Neuronal stem cell (in vitro differentiated cells): ENCODE measurements around the gene MPZL1.
A peak's percentile ranks its signal among the peaks of the same experiment; 100 is the strongest.

Source experiments
- DNase-seq: peaks from one replicate; pipeline ENCODE4 v3.0.0-alpha.2; 2013; ENCODE audit warnings: low spot score
- H2AFZ ChIP-seq: one replicate; pipeline ENCODE4 v1.6.1; 2013; ENCODE audit warnings: mild to moderate bottlenecking, low read length, inconsistent platforms
- H2AK5ac ChIP-seq: 2 replicates; pipeline ENCODE4 v1.6.1; 2013; ENCODE audit warnings: low read depth, mild to moderate bottlenecking, inconsistent platforms, low read length, moderate library complexity, mixed read lengths
- H2BK120ac ChIP-seq: 2 replicates; pipeline ENCODE4 v1.6.1; 2013; ENCODE audit warnings: low read depth, mild to moderate bottlenecking, inconsistent platforms, low read length, moderate library complexity, mixed read lengths
- H2BK12ac ChIP-seq: one replicate; pipeline ENCODE4 v1.6.1; 2013; ENCODE audit warnings: low read length, inconsistent platforms
- H2BK15ac ChIP-seq: 2 replicates; pipeline ENCODE4 v1.6.1; 2013; ENCODE audit warnings: mild to moderate bottlenecking, low read length, inconsistent platforms, mixed read lengths
- H2BK5ac ChIP-seq: one replicate; pipeline ENCODE4 v1.6.1; 2013; ENCODE audit warnings: inconsistent platforms, mild to moderate bottlenecking, low read length, moderate library complexity
- H3K14ac ChIP-seq: one replicate; pipeline ENCODE4 v1.6.1; 2013; ENCODE audit warnings: low read length, inconsistent platforms
- H3K18ac ChIP-seq: 2 replicates; pipeline ENCODE4 v1.6.1; 2013; ENCODE audit warnings: low read length, inconsistent platforms
- H3K23ac ChIP-seq: 2 replicates; pipeline ENCODE4 v1.6.1; 2013; ENCODE audit warnings: low read depth, mild to moderate bottlenecking, mixed read lengths, low read length, inconsistent platforms; ENCODE audit not compliant: poor library complexity
- H3K27ac ChIP-seq: replicated peaks from 3 replicates; pipeline ENCODE4 v1.5.1; 2013; ENCODE audit warnings: low read length, inconsistent platforms
- H3K27me3 ChIP-seq, 3 experiments: 2 replicates each; pipeline ENCODE4 v1.6.1; 2013; ENCODE audit warnings: low read length in 3 of 3, mild to moderate bottlenecking in 2 of 3, inconsistent platforms in 1 of 3, low read depth in 1 of 3, mixed read lengths in 1 of 3, moderate library complexity in 1 of 3; ENCODE audit not compliant: control insufficient read depth in 3 of 3, insufficient read depth in 3 of 3
- H3K36me3 ChIP-seq, 2 donors: replicated peaks in 1 of 2; 2 replicates each; pipeline ENCODE4 v1.6.1; 2013; ENCODE audit warnings: low read length in 2 of 2; ENCODE audit not compliant: control insufficient read depth in 2 of 2, insufficient read depth in 2 of 2
- H3K4ac ChIP-seq: 2 replicates; pipeline ENCODE4 v1.6.1; 2013; ENCODE audit warnings: inconsistent platforms, mild to moderate bottlenecking, low read length, moderate library complexity
- H3K4me1 ChIP-seq, 2 donors: 1 replicate in 1 of 2; 2 replicates in 1 of 2; pipeline ENCODE4 v1.6.1; 2013; ENCODE audit warnings: low read length in 2 of 2, low read depth in 1 of 2; ENCODE audit not compliant: control insufficient read depth in 2 of 2, insufficient read depth in 1 of 2
- H3K4me2 ChIP-seq: one replicate; pipeline ENCODE4 v1.6.1; 2013; ENCODE audit warnings: mild to moderate bottlenecking, low read length, inconsistent platforms; ENCODE audit not compliant: insufficient read depth, poor library complexity, severe bottlenecking
- H3K4me3 ChIP-seq, 2 donors: 2 replicates each; pipeline ENCODE4 v1.5.1; 2013; ENCODE audit warnings: low read length in 2 of 2, mild to moderate bottlenecking in 2 of 2, inconsistent platforms in 1 of 2, moderate library complexity in 1 of 2
- H3K79me1 ChIP-seq: one replicate; pipeline ENCODE4 v1.6.1; 2013; ENCODE audit warnings: low read depth, mild to moderate bottlenecking, inconsistent platforms, low read length, moderate library complexity
- H3K9ac ChIP-seq: one replicate; pipeline ENCODE4 v1.6.1; 2013; ENCODE audit warnings: mild to moderate bottlenecking, low read depth, low read length, inconsistent platforms; ENCODE audit not compliant: poor library complexity
- H3K9me3 ChIP-seq, 2 donors: replicated peaks in 1 of 2; 2 replicates each; pipeline versions ENCODE3 to v1.6.1; 2013; ENCODE audit warnings: low read length in 2 of 2, mild to moderate bottlenecking in 2 of 2, inconsistent platforms in 1 of 2, low read depth in 1 of 2, mixed read lengths in 1 of 2, moderate library complexity in 1 of 2; ENCODE audit not compliant: control insufficient read depth in 2 of 2, insufficient read depth in 1 of 2
- H4K8ac ChIP-seq: one replicate; pipeline ENCODE4 v1.6.1; 2013; ENCODE audit warnings: low read depth, mild to moderate bottlenecking, inconsistent platforms, low read length, moderate library complexity
- H4K91ac ChIP-seq: one replicate; pipeline ENCODE4 v1.6.1; 2013; ENCODE audit warnings: low read length, low read depth, mild to moderate bottlenecking, inconsistent platforms; ENCODE audit not compliant: poor library complexity
- WGBS, 2 donors: extraction: QIAGEN DNeasy Blood & Tissue Kit; methylation state at CpG; one replicate each; pipeline ENCODE4 v1.1.7; 2013; ENCODE audit warnings: missing lambda C conversion rate in 2 of 2, mixed read lengths in 1 of 2; ENCODE audit not compliant: insufficient read length in 2 of 2, insufficient replicate concordance in 1 of 2; ENCODE audit errors: extremely low coverage in 2 of 2; 5-methylcytosine and 5-hydroxymethylcytosine counted together

Gene MPZL1

GRCh38 chr1:167714439-167715156 lies 7.2 kb upstream of the MPZL1 start:
- peak overlapping the region; percentile 48 for H3K27ac ChIP-seq

GRCh38 chr1:167715157-167715999 lies 6.4 kb upstream of the MPZL1 start:
- H3K9me3 ChIP-seq = no peaks in the 10 kb centered on the region
- H3K36me3 ChIP-seq = no peaks in the 10 kb centered on the region
- no peak overlapping the region for H2AK5ac ChIP-seq
- H2BK5ac ChIP-seq = no peak overlapping the region
- H3K23ac ChIP-seq = no peak overlapping the region
- H2BK15ac ChIP-seq = no peak overlapping the region
- no peak overlapping the region for H3K9ac ChIP-seq
- no CpG with 5 or more reads among the region's 26 CpGs for WGBS, 2 donors
- peak overlapping the region; percentile 76 to 83 for H3K4me3 ChIP-seq
- H3K14ac ChIP-seq = no peak overlapping the region
- H3K79me1 ChIP-seq = no peaks in the 10 kb centered on the region
- H3K27me3 ChIP-seq = peaks cover 0 to 17% (median 6%) of the 10 kb centered on the region in 3 experiments
- H3K18ac ChIP-seq = no peak overlapping the region
- H2BK120ac ChIP-seq = no peak overlapping the region
- H4K91ac ChIP-seq = no peak overlapping the region
- H2AFZ ChIP-seq = peak overlapping the region; percentile 96
- H3K27ac ChIP-seq = peak overlapping the region; percentile 48
- peaks cover 2 to 4% of the 10 kb centered on the region in 2 donors for H3K4me1 ChIP-seq
- peak; percentile 93 for DNase-seq
- H2BK12ac ChIP-seq = no peak overlapping the region
- peak overlapping the region; percentile 52 for H3K4me2 ChIP-seq
- H4K8ac ChIP-seq = no peak overlapping the region
- H3K4ac ChIP-seq = no peak overlapping the region

More at GRCh38 chr1:167714439-167715156, 7.2 kb upstream of the MPZL1 start:
- Histone ChIP-seq H3K4ac (no peak overlapping the region), H3K9ac (peak overlapping the region; percentile 96), H2BK12ac (peak overlapping the region; percentile 30), H3K9me3 (no peaks in the 10 kb centered on the region), H2AFZ (peak overlapping the region; percentile 96), H3K14ac (no peak overlapping the region), H3K4me2 (peak overlapping the region; percentile 85), H4K8ac (no peak overlapping the region), H2BK5ac (peak overlapping the region; percentile 68), H3K23ac (peak overlapping the region; percentile 65), H3K27me3 (peaks cover 0 to 19% (median 6%) of the 10 kb centered on the region in 3 experiments), H3K36me3 (no peaks in the 10 kb centered on the region), H3K4me3 (peak overlapping the region; percentile 76 to 91), H4K91ac (peak overlapping the region; percentile 96), H3K4me1 (peaks cover 3 to 4% of the 10 kb centered on the region in 2 donors), H2BK120ac (no peak overlapping the region), H3K79me1 (no peaks in the 10 kb centered on the region), H2BK15ac (peak overlapping the region; percentile 56), H2AK5ac (no peak overlapping the region), H3K18ac (peak overlapping the region; percentile 95)
- peak; percentile 93 for DNase-seq
- no CpG with 5 or more reads among the region's 50 CpGs for WGBS, 2 donors

DNA sequence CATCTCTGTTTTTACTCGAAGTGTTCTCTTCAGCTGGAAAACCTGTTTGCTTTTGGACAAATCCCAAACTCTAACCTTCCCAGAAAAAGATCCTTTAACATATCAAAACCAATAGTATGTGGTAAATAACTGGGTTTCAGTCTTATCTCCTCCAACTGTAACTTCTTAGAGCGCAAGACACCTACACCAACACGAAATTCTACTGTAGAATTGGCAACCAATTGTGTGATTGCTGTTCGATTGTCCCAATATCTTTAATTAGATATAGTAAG lies 5.8 kb upstream of the MPZL1 start:
- peaks cover 3 to 4% of the 10 kb centered on the region in 2 donors for H3K4me1 ChIP-seq
- DNase-seq = no peak
- no peaks in the 10 kb centered on the region for H3K79me1 ChIP-seq
- peak overlapping the region; percentile 76 to 79 for H3K4me3 ChIP-seq
- no peak overlapping the region for H2BK12ac ChIP-seq
- H2BK5ac ChIP-seq = no peak overlapping the region
- H3K4me2 ChIP-seq = peak overlapping the region; percentile 50
- H3K14ac ChIP-seq = no peak overlapping the region
- no peak overlapping the region for H2BK120ac ChIP-seq
- H2AFZ ChIP-seq = peak overlapping the region; percentile 84
- H3K9me3 ChIP-seq = no peaks in the 10 kb centered on the region
- H2BK15ac ChIP-seq = no peak overlapping the region
- no peak overlapping the region for H3K27ac ChIP-seq
- H3K9ac ChIP-seq = no peak overlapping the region
- H3K36me3 ChIP-seq = no peaks in the 10 kb centered on the region
- no peak overlapping the region for H3K18ac ChIP-seq
- no peak overlapping the region for H4K8ac ChIP-seq
- no peak overlapping the region for H3K4ac ChIP-seq
- no peak overlapping the region for H2AK5ac ChIP-seq
- H4K91ac ChIP-seq = no peak overlapping the region
- peaks cover 0 to 13% (median 6%) of the 10 kb centered on the region in 3 experiments for H3K27me3 ChIP-seq
- WGBS, 2 donors = no CpG with 5 or more reads among the region's 4 CpGs
- H3K23ac ChIP-seq = no peak overlapping the region

DNA sequence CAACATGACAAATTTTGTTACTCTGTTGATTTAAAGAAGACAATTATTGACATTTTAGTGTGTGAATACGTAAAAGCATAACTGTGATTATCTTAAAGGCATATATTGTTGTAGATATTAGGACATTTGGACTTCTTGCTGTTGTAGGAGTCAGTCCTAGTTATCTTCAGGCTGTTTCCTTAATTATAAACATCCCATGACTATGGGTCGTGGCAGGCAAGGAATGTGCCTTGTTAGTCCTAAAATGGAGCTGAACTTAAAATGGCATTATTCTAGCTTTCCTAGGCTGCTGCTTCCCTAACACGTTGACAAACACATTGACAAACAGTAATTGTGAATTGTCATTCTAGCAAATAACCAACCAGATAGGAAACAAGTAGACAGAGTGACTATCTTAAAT lies 4.4 kb upstream of the MPZL1 start:
- H3K23ac ChIP-seq = no peak overlapping the region
- H3K79me1 ChIP-seq = peaks cover 1% of the 10 kb centered on the region
- no peak overlapping the region for H4K8ac ChIP-seq
- no peak overlapping the region for H3K4ac ChIP-seq
- no peak overlapping the region for H2BK5ac ChIP-seq
- H2BK120ac ChIP-seq = no peak overlapping the region
- H3K18ac ChIP-seq = no peak overlapping the region
- WGBS, 2 donors = no CpG with 5 or more reads among the region's 3 CpGs
- peaks cover 0 to 6% (median 4%) of the 10 kb centered on the region in 3 experiments for H3K27me3 ChIP-seq
- H3K27ac ChIP-seq = no peak overlapping the region
- H2AFZ ChIP-seq = no peak overlapping the region
- peaks cover 3 to 4% of the 10 kb centered on the region in 2 donors for H3K4me1 ChIP-seq
- H3K4me2 ChIP-seq = no peak overlapping the region
- H3K4me3 ChIP-seq = no peak overlapping the region
- H3K9ac ChIP-seq = no peak overlapping the region
- H3K9me3 ChIP-seq = no peaks in the 10 kb centered on the region
- no peak overlapping the region for H2AK5ac ChIP-seq
- H2BK15ac ChIP-seq = no peak overlapping the region
- no peak overlapping the region for H3K14ac ChIP-seq
- no peak overlapping the region for H4K91ac ChIP-seq
- no peak overlapping the region for H2BK12ac ChIP-seq
- no peaks in the 10 kb centered on the region for H3K36me3 ChIP-seq
- DNase-seq = no peak
